Lung (tissue), 12 donors: ENCODE data around the gene PTCHD1. TPM values are rescaled to one million over a fixed set of nuclear protein-coding genes. Genes with fewer than 3 reads are reported as not detected.

ENCODE experiments used
- ATAC-seq: fragments of 200-7000 bp; cut with Tn5 transposase; one replicate; pipeline ENCODE4 v1.9.1; 2020; ENCODE audit warnings: moderate number of reproducible peaks; ENCODE audit not compliant: insufficient read depth, low FRiP score
- DNase-seq, 3 donors: peaks; one replicate each; pipeline ENCODE4 v3.0.0-alpha.2; 2013 to 2017
- H3K27ac ChIP-seq, 2 donors: one replicate each; pipeline ENCODE4 v1.5.1; 2013; ENCODE audit warnings: mild to moderate bottlenecking in 2 of 2, moderate library complexity in 2 of 2, control low read depth in 1 of 2, inconsistent platforms in 1 of 2, low read depth in 1 of 2, low read length in 1 of 2
- H3K27me3 ChIP-seq, 3 donors: one replicate each; pipeline ENCODE4 v1.5.1; 2013; ENCODE audit warnings: low read length in 2 of 3; ENCODE audit not compliant: control insufficient read depth in 3 of 3, insufficient read depth in 3 of 3
- H3K36me3 ChIP-seq, 4 donors: one replicate each; pipeline ENCODE4 v1.5.1; 2013; ENCODE audit warnings: low read length in 4 of 4, mild to moderate bottlenecking in 1 of 4, moderate library complexity in 1 of 4; ENCODE audit not compliant: control insufficient read depth in 4 of 4, insufficient read depth in 4 of 4
- H3K4me1 ChIP-seq, 5 donors: one replicate each; pipeline ENCODE4 v1.5.1; 2013; ENCODE audit warnings: low read length in 5 of 5, mild to moderate bottlenecking in 2 of 5, moderate library complexity in 1 of 5; ENCODE audit not compliant: control insufficient read depth in 5 of 5, insufficient read depth in 5 of 5
- H3K4me3 ChIP-seq: one replicate; pipeline ENCODE4 v1.5.1; 2013; ENCODE audit warnings: mild to moderate bottlenecking, control low read depth, moderate library complexity
- H3K9ac ChIP-seq, 2 donors: one replicate each; pipeline ENCODE4 v1.5.1; 2013; ENCODE audit warnings: low read length in 2 of 2, control low read depth in 1 of 2; ENCODE audit not compliant: insufficient read depth in 1 of 2
- H3K9me3 ChIP-seq, 4 donors: one replicate each; pipeline ENCODE4 v1.5.1; 2013; ENCODE audit warnings: low read length in 3 of 4, mild to moderate bottlenecking in 1 of 4, moderate library complexity in 1 of 4; ENCODE audit not compliant: control insufficient read depth in 4 of 4, insufficient read depth in 3 of 4
- WGBS, 2 donors: extraction: QIAGEN DNeasy Blood & Tissue Kit; methylation state at CpG; one replicate each; pipeline ENCODE4 v1.1.7; 2013; 5-methylcytosine and 5-hydroxymethylcytosine counted together
- polyA plus RNA-seq, 2 donors: library from polyadenylated mRNA; stranded (reverse); fragments of 200-250 nt; gene quantifications; one replicate each; pipeline ENCODE4 v1.2.1, GENCODE V29; 2013
- total RNA-seq, 2 donors: library from RNA; depleted of rRNA in 1 of 2; stranded (reverse); fragments of >200 nt in 1 of 2; gene quantifications; one replicate each; pipeline ENCODE4 v1.2.1, GENCODE V29; 2014 to 2021
- TF ChIP-seq, protein P1 (sequence below): IDR thresholded peaks from 2 replicates; pipeline ENCODE4 v1.5.1; 2012; ENCODE audit warnings: mild to moderate bottlenecking; ENCODE audit errors: control extremely low read depth, extremely low read depth
- donor health status: control.
- donor health status: control.
- donor health status: Bipolar disorder and iron deficiency.
- donor health status: healthy.
- donor health status: DM: yes; HTN: yes; CAD: no.

Gene PTCHD1
- total and polyA plus RNA-seq, 4 donors, result 0.01 to 0.48 (median 0.32) TPM

- no peaks in the 10 kb centered on the region for H3K4me1 ChIP-seq
- TF ChIP-seq, protein P1, sequence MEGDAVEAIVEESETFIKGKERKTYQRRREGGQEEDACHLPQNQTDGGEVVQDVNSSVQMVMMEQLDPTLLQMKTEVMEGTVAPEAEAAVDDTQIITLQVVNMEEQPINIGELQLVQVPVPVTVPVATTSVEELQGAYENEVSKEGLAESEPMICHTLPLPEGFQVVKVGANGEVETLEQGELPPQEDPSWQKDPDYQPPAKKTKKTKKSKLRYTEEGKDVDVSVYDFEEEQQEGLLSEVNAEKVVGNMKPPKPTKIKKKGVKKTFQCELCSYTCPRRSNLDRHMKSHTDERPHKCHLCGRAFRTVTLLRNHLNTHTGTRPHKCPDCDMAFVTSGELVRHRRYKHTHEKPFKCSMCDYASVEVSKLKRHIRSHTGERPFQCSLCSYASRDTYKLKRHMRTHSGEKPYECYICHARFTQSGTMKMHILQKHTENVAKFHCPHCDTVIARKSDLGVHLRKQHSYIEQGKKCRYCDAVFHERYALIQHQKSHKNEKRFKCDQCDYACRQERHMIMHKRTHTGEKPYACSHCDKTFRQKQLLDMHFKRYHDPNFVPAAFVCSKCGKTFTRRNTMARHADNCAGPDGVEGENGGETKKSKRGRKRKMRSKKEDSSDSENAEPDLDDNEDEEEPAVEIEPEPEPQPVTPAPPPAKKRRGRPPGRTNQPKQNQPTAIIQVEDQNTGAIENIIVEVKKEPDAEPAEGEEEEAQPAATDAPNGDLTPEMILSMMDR, result no peak
- 75 to 93% methylated on average over 5 of the region's 5 CpGs for whole genome bisulfite sequencing, 2 donors
- ATAC-seq (no peak), DNase-seq (no peak)
- H3K4me3 ChIP-seq, result no peak overlapping the region
- no peaks in the 10 kb centered on the region for H3K36me3 ChIP-seq
- peaks cover 0 to 12% (median 4%) of the 10 kb centered on the region in 3 donors for H3K27me3 ChIP-seq
- no peak overlapping the region for H3K27ac ChIP-seq
- no peaks in the 10 kb centered on the region for H3K9me3 ChIP-seq
- no peak overlapping the region for H3K9ac ChIP-seq
Observed at GRCh38 chrX:23396263-23396662, 61.6 kb downstream of the PTCHD1 start.

- Histone ChIP-seq H3K4me1 (no peaks in the 10 kb centered on the region), H3K36me3 (no peaks in the 10 kb centered on the region), H3K9me3 (no peaks in the 10 kb centered on the region), H3K27me3 (peaks cover 0 to 13% (median 6%) of the 10 kb centered on the region in 3 donors), H3K4me3 (no peak overlapping the region), H3K27ac (no peak overlapping the region), H3K9ac (no peak overlapping the region)
- ATAC-seq (no peak), DNase-seq (no peak)
- 71 to 80% methylated on average over 8 of the region's 8 CpGs for WGBS, 2 donors
- TF ChIP-seq, protein P1, result no peak
Observed at GRCh38 chrX:23398570-23398969, 63.9 kb downstream of the PTCHD1 start.

DNA sequence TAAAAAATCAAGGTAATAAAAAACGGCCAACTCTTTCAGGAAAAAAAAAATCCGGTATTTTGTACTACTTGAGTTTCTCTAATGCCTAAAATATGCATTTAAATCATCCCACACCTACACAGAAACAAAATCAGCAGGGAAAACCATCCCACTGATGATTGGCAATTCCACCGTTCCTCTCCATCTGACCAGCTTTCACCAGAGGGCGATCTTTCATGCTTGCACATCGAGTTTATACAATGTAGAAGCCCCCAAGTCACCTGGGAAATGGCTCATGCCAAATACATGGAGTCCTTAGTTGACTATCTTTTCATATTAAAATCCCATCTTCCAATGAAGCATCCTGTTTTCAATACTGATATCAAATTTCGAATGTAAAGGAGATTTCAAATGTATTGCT, 69.2 kb downstream of the PTCHD1 start:
- Histone ChIP-seq H3K4me3 (no peak overlapping the region), H3K36me3 (no peaks in the 10 kb centered on the region), H3K9ac (no peak overlapping the region), H3K27ac (no peak overlapping the region), H3K4me1 (no peaks in the 10 kb centered on the region), H3K9me3 (no peaks in the 10 kb centered on the region), H3K27me3 (peaks cover 0 to 8% (median 3%) of the 10 kb centered on the region in 3 donors)
- TF ChIP-seq, protein P1, result no peak
- DNase-seq (no peak), ATAC-seq (no peak)
- WGBS, 2 donors, result 42 to 58% methylated on average over 6 of the region's 6 CpGs

DNA sequence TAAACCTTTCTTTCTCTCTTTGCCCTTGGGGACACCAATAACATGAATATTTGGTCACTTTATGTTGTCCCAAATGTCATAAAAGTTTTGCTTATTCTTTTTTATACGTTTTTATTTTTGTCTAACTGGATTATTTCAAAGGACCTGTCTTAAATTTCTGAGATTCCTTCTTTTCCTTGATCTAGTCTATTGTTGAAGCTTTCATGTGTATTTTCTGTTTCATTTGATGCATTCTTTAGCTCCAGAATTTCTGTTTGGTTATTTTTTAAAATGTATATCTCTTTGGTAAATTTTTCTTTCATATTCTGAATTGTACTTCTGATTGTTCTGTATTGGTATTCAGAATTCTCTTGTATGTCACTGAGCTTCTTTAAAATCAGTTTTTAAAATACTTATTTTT, 88.3 kb downstream of the PTCHD1 start:
- Histone ChIP-seq H3K4me1 (no peaks in the 10 kb centered on the region), H3K9me3 (peaks cover 0 to 5% (median 0%) of the 10 kb centered on the region in 4 donors), H3K27ac (no peak overlapping the region), H3K4me3 (no peak overlapping the region), H3K9ac (no peak overlapping the region), H3K27me3 (no peaks in the 10 kb centered on the region), H3K36me3 (no peaks in the 10 kb centered on the region)
- DNase-seq (no peak), ATAC-seq (no peak)
- TF ChIP-seq, protein P1, result no peak
- 62 to 92% methylated on average over 1 of the region's 1 CpG for WGBS, 2 donors
